Parathyroid adenoma (tissue), 2 donors: ENCODE results near the gene FAM219A.

Experiments
- H2AFZ ChIP-seq: fragments of 300-600 bp; sonication (generic); one replicate; pipeline ENCODE4 v1.7.0; 2017; ENCODE audit warnings: antibody characterized with exemption, mild to moderate bottlenecking
- H3K27ac ChIP-seq: fragments of 300-600 bp; sonication (generic); one replicate; pipeline ENCODE4 v1.7.0; 2017
- H3K27me3 ChIP-seq: fragments of 300-600 bp; sonication (generic); one replicate; pipeline ENCODE4 v1.7.0; 2017; ENCODE audit warnings: low read length; ENCODE audit not compliant: control insufficient read depth, insufficient read depth
- H3K36me3 ChIP-seq: fragments of 300-600 bp; sonication (generic); one replicate; pipeline ENCODE4 v1.7.0; 2017; ENCODE audit warnings: low read length; ENCODE audit not compliant: control insufficient read depth, insufficient read depth
- H3K4me1 ChIP-seq: fragments of 300-600 bp; sonication (generic); one replicate; pipeline ENCODE4 v1.7.0; 2017; ENCODE audit warnings: control low read depth
- H3K4me2 ChIP-seq: fragments of 300-600 bp; sonication (generic); one replicate; pipeline ENCODE4 v1.7.0; 2017; ENCODE audit warnings: low read length
- H3K4me3 ChIP-seq: fragments of 300-600 bp; sonication (generic); one replicate; pipeline ENCODE4 v1.7.0; 2017; ENCODE audit warnings: low read depth, low read length
- H3K79me2 ChIP-seq: fragments of 300-600 bp; sonication (generic); one replicate; pipeline ENCODE4 v1.7.0; 2017; ENCODE audit warnings: control low read depth
- H3K9ac ChIP-seq: fragments of 300-600 bp; sonication (generic); one replicate; pipeline ENCODE4 v1.7.0; 2017; ENCODE audit warnings: mild to moderate bottlenecking
- H3K9me3 ChIP-seq: fragments of 300-600 bp; sonication (generic); one replicate; pipeline ENCODE4 v1.7.0; 2017; ENCODE audit warnings: low read length; ENCODE audit not compliant: control insufficient read depth
- CTCF ChIP-seq: fragments of 300-600 bp; sonication (generic); IDR thresholded peaks from one replicate; pipeline ENCODE4 v1.7.0; 2017; ENCODE audit warnings: antibody characterized with exemption, mild to moderate bottlenecking
- donor health status: primary hyperparathyroidism.

Gene FAM219A

GRCh38 chr9:34375901-34376595 lies 82.3 kb downstream of the FAM219A start:
- no peaks in the 10 kb centered on the region for H3K4me1 ChIP-seq
- peak; percentile 8 for TF ChIP-seq CTCF

GRCh38 chr9:34374905-34375552 lies 83.3 kb downstream of the FAM219A start:
- no peak for TF ChIP-seq CTCF
- H2AFZ ChIP-seq, result no peak overlapping the region
- H3K4me1 ChIP-seq, result no peaks in the 10 kb centered on the region
- H3K4me3 ChIP-seq, result no peak overlapping the region
- no peak overlapping the region for H3K9ac ChIP-seq
- no peaks in the 10 kb centered on the region for H3K36me3 ChIP-seq
- no peak overlapping the region for H3K4me2 ChIP-seq
- H3K27me3 ChIP-seq, result no peaks in the 10 kb centered on the region
- no peaks in the 10 kb centered on the region for H3K9me3 ChIP-seq
- H3K79me2 ChIP-seq, result no peaks in the 10 kb centered on the region
- no peak overlapping the region for H3K27ac ChIP-seq

More at GRCh38 chr9:34375901-34376595, 82.3 kb downstream of the FAM219A start:
- Histone ChIP-seq H3K9me3 (no peaks in the 10 kb centered on the region), H3K27ac (peak overlapping the region; percentile 58), H3K36me3 (no peaks in the 10 kb centered on the region), H3K27me3 (no peaks in the 10 kb centered on the region), H3K79me2 (no peaks in the 10 kb centered on the region), H3K4me3 (peak overlapping the region; percentile 61), H3K9ac (no peak overlapping the region), H2AFZ (peak overlapping the region; percentile 88), H3K4me2 (peak overlapping the region; percentile 98)

DNA sequence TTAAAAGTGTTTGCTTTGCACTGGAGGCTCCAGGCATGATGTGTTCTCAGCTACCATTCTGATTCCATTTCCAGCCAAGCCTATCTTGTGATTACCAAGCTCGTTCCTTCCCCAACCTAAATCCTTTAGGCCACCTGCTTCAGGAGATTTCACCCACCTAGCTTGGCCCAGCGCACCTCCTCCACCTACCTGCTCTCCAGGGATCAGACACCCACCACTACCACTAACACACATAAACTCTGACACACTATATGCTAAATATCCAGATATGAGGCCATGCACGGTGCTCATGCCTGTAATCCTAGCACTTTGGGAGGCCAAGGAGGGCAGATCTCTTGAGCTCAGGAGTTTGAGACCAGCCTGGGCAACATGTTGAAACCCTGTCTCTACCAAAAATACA lies 84.0 kb downstream of the FAM219A start:
- Histone ChIP-seq H3K4me2 (no peak overlapping the region), H3K9me3 (no peaks in the 10 kb centered on the region), H3K9ac (no peak overlapping the region), H3K79me2 (no peaks in the 10 kb centered on the region), H2AFZ (no peak overlapping the region), H3K27me3 (no peaks in the 10 kb centered on the region), H3K4me1 (no peaks in the 10 kb centered on the region), H3K4me3 (no peak overlapping the region), H3K36me3 (no peaks in the 10 kb centered on the region), H3K27ac (no peak overlapping the region)
- no peak for TF ChIP-seq CTCF

DNA sequence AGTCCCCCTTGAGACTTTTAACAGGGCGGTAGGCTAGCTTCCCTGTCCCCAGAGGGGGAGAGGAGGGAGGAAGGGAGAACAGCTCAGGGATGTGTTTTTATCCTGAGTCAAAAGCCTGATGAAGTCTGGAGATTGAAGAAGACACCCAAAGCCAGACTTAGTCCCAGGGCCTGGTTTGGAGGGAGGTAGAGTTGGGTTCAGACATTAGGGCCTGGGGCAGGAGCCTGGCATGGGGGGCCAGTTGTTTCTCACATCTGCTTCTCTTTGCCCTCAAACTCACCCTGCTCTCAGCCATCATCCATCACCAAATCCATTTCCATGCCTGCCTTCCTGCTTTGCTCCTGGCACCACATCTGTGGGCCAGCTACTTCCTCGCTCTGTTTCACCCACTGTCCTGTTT lies 84.6 kb downstream of the FAM219A start:
- Histone ChIP-seq H3K9ac (no peak overlapping the region), H2AFZ (no peak overlapping the region), H3K36me3 (no peaks in the 10 kb centered on the region), H3K4me2 (no peak overlapping the region), H3K27me3 (no peaks in the 10 kb centered on the region), H3K4me1 (no peaks in the 10 kb centered on the region), H3K27ac (no peak overlapping the region), H3K9me3 (no peaks in the 10 kb centered on the region), H3K4me3 (no peak overlapping the region), H3K79me2 (no peaks in the 10 kb centered on the region)
- no peak for TF ChIP-seq CTCF
